Tibial nerve (tissue), 4 donors: ENCODE results near the gene CPA4. TPM values are rescaled to one million over a fixed set of nuclear protein-coding genes. Genes with fewer than 3 reads are reported as not detected.

ENCODE experiments used
- DNase-seq, 2 donors: peaks; one replicate each; pipeline ENCODE4 v3.0.0-alpha.2; 2019; ENCODE audit warnings: low spot score in 2 of 2
- H3K27ac ChIP-seq, 4 donors: fragments of 200-600 bp; sonication (generic) in 3 of 4; one replicate each; pipeline ENCODE4 v1.5.1; 2017 to 2019; ENCODE audit warnings: mild to moderate bottlenecking in 1 of 4
- H3K27me3 ChIP-seq, 2 donors: fragments of 200-600 bp; sonication (generic) in 1 of 2; one replicate each; pipeline versions ENCODE4 v1.5.1 to v1.6.0; 2017 to 2019
- H3K36me3 ChIP-seq, 3 donors: fragments of 200-600 bp; sonication (generic); one replicate each; pipeline ENCODE4 v1.5.1; 2018 to 2019
- H3K4me1 ChIP-seq, 4 donors: fragments of 200-600 bp; sonication (generic) in 3 of 4; one replicate each; pipeline ENCODE4 v1.5.1; 2017 to 2019
- H3K4me3 ChIP-seq, 4 donors: fragments of 200-600 bp; sonication (generic) in 3 of 4; one replicate each; pipeline ENCODE4 v1.5.1; 2017 to 2019; ENCODE audit warnings: mild to moderate bottlenecking in 1 of 4, moderate library complexity in 1 of 4
- H3K9me3 ChIP-seq, 4 donors: fragments of 200-600 bp; sonication (generic) in 3 of 4; one replicate each; pipeline ENCODE4 v1.5.1; 2017 to 2019
- CTCF ChIP-seq, 5 experiments: fragments of 200-600 bp in 3 of 5; fragments of 450-650 bp in 2 of 5; sonication (generic) in 3 of 5; IDR thresholded peaks; one replicate each; pipeline ENCODE4 v1.5.1; 2016 to 2019; ENCODE audit warnings: antibody characterized with exemption in 5 of 5, mild to moderate bottlenecking in 3 of 5, moderate library complexity in 2 of 5
- EP300 ChIP-seq, 2 donors: sonication (generic); formaldehyde crosslinking; IDR thresholded peaks; one replicate each; pipeline ENCODE4 v1.6.1; 2017; ENCODE audit warnings: antibody characterized with exemption in 2 of 2, mild to moderate bottlenecking in 1 of 2
- POLR2A ChIP-seq, 2 donors: fragments of 450-650 bp; IDR thresholded peaks; one replicate each; pipeline ENCODE4 v1.6.1; 2017; ENCODE audit warnings: antibody characterized with exemption in 2 of 2, mild to moderate bottlenecking in 2 of 2, moderate library complexity in 2 of 2
- WGBS, 2 donors: methylation state at CpG; one replicate each; pipeline ENCODE4 v1.1.5; 2018; 5-methylcytosine and 5-hydroxymethylcytosine counted together
- total RNA-seq, 4 donors: library from RNA; depleted of rRNA; stranded (reverse); fragments of >200 nt; gene quantifications; one replicate each; pipeline ENCODE4 v1.1.0, GENCODE V29; 2016

The CPA4 gene
- total RNA-seq, 4 donors from 2014 or later: 5.4 TPM; not detected in 3

GRCh38 chr7:130360518-130360917 lies 67.6 kb downstream of the CPA4 start:
- Histone ChIP-seq H3K4me1 (peaks cover 0 to 23% (median 13%) of the 10 kb centered on the region in 4 donors), H3K36me3 (no peaks in the 10 kb centered on the region), H3K4me3 (no peak overlapping the region), H3K27ac (no peak overlapping the region), H3K27me3 (no peaks in the 10 kb centered on the region), H3K9me3 (peaks cover 0 to 18% (median 0%) of the 10 kb centered on the region in 4 donors)
- WGBS, 2 donors: 90 to 93% methylated on average over 3 of the region's 3 CpGs
- no peak for DNase-seq
- TF ChIP-seq POLR2A (IDR thresholded peaks at IDR 0.05) (no peak), CTCF (IDR thresholded peaks at IDR 0.05) (no peak), EP300 (IDR thresholded peaks at IDR 0.05) (no peak)

GRCh38 chr7:130361681-130362080 lies 68.7 kb downstream of the CPA4 start:
- Histone ChIP-seq H3K4me1 (peaks cover 0 to 16% (median 4%) of the 10 kb centered on the region in 4 donors), H3K9me3 (peaks cover 0 to 18% (median 0%) of the 10 kb centered on the region in 4 donors), H3K27me3 (no peaks in the 10 kb centered on the region), H3K27ac (no peak overlapping the region), H3K4me3 (no peak overlapping the region), H3K36me3 (no peaks in the 10 kb centered on the region)
- 90 to 98% methylated on average over 6 to 7 of the region's 7 CpGs for WGBS, 2 donors
- TF ChIP-seq EP300 (IDR thresholded peaks at IDR 0.05): no peak
- no peak for DNase-seq

GRCh38 chr7:130362251-130362816 lies 69.4 kb downstream of the CPA4 start:
- H3K27me3 ChIP-seq: no peaks in the 10 kb centered on the region
- no peak overlapping the region for H3K27ac ChIP-seq
- H3K36me3 ChIP-seq: no peaks in the 10 kb centered on the region
- WGBS, 2 donors: 93 to 97% methylated on average over 7 to 10 of the region's 10 CpGs
- TF ChIP-seq CTCF (IDR thresholded peaks at IDR 0.05) (no peak), EP300 (IDR thresholded peaks at IDR 0.05) (no peak), POLR2A (IDR thresholded peaks at IDR 0.05) (no peak)
- DNase-seq: no peak
- H3K4me3 ChIP-seq: no peak overlapping the region
- H3K4me1 ChIP-seq: peaks cover 0 to 10% (median under 1%) of the 10 kb centered on the region in 4 donors
- H3K9me3 ChIP-seq: peaks cover 0 to 18% (median 0%) of the 10 kb centered on the region in 4 donors

GRCh38 chr7:130363026-130363847 lies 70.3 kb downstream of the CPA4 start:
- Histone ChIP-seq H3K27me3 (no peaks in the 10 kb centered on the region), H3K9me3 (peaks cover 0 to 18% (median 0%) of the 10 kb centered on the region in 4 donors), H3K4me3 (no peak overlapping the region), H3K4me1 (peaks cover 0 to 8% (median 0%) of the 10 kb centered on the region in 4 donors), H3K36me3 (no peaks in the 10 kb centered on the region), H3K27ac (no peak overlapping the region)
- TF ChIP-seq EP300 (IDR thresholded peaks at IDR 0.05) (no peak), CTCF (IDR thresholded peaks at IDR 0.05) (no peak), POLR2A (IDR thresholded peaks at IDR 0.05) (no peak)
- no peak for DNase-seq
- WGBS, 2 donors: 77 to 83% methylated on average over 8 of the region's 8 CpGs

DNA sequence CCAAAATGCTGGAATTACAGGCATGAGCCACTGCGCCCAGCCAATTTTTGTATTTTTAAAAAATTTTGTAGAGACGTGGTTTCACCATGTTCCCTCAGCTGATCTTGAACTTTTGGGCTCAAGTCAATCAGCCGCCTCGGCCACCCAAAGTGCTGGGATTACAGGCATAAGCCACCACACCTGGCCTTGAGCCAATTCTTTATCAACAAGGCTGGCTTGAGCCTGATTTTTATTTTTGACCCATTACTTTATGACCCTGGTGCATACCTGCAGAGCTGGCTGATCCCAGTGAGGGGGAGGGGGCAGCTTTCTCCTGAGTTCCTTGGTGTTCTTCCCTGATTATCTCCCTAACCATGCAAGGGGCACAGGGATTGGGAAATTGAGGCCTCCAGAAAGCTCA lies 71.5 kb downstream of the CPA4 start:
- no peak for DNase-seq
- H3K4me1 ChIP-seq: peaks cover 0 to 18% (median under 1%) of the 10 kb centered on the region in 4 donors
- WGBS, 2 donors: 92 to 98% methylated on average over 4 of the region's 4 CpGs
- no peak overlapping the region for H3K4me3 ChIP-seq
- no peaks in the 10 kb centered on the region for H3K27me3 ChIP-seq
- H3K9me3 ChIP-seq: peaks cover 0 to 14% (median 0%) of the 10 kb centered on the region in 4 donors
- no peak for TF ChIP-seq EP300 (IDR thresholded peaks at IDR 0.05)
- no peaks in the 10 kb centered on the region for H3K36me3 ChIP-seq
- no peak overlapping the region for H3K27ac ChIP-seq

GRCh38 chr7:130365088-130365487 lies 72.1 kb downstream of the CPA4 start:
- Histone ChIP-seq H3K36me3 (no peaks in the 10 kb centered on the region), H3K4me3 (no peak overlapping the region), H3K27me3 (no peaks in the 10 kb centered on the region), H3K9me3 (peaks cover 0 to 8% (median 0%) of the 10 kb centered on the region in 4 donors), H3K4me1 (peaks cover 0 to 24% (median 3%) of the 10 kb centered on the region in 4 donors), H3K27ac (no peak overlapping the region)
- no peak for TF ChIP-seq EP300 (IDR thresholded peaks at IDR 0.05)
- no peak for DNase-seq
- 78 to 80% methylated on average over 2 of the region's 2 CpGs for WGBS, 2 donors
